SK-N-SH (cell line): ENCODE data around the gene TTLL12. TPM values are rescaled to one million over a fixed set of nuclear protein-coding genes. Genes with fewer than 3 reads are reported as not detected.

Experiments used
- CTCF ChIA-PET: fragments of 300-600, 350-600 bp; formaldehyde crosslinking; extraction: SDS; loops from one replicate; lab custom pipeline; 2021; lab: Yijun Ruan, JAX
- POLR2A ChIA-PET: fragments of 350-600 bp; sonication (Branson Sonifier 250); formaldehyde crosslinking; extraction: SDS; loops from one replicate; lab custom pipeline; 2020; ENCODE audit warnings: antibody characterized with exemption, inconsistent platforms; lab: Yijun Ruan, JAX
- DNase-seq: peaks from one replicate; pipeline ENCODE4 v3.0.0; 2012
- H2AFZ ChIP-seq: fragments of 200-600 bp; sonication (generic); 2 replicates; pipeline ENCODE4 v1.8.1; 2016; ENCODE audit warnings: antibody characterized with exemption, mild to moderate bottlenecking, low read depth
- H3F3A ChIP-seq: fragments of 200-600 bp; sonication (generic); replicated peaks from 2 replicates; pipeline ENCODE3; 2016; ENCODE audit warnings: antibody characterized with exemption, mild to moderate bottlenecking; ENCODE audit not compliant: insufficient read depth
- H3K27ac ChIP-seq, 2 experiments: fragments of 200-500 bp in 1 of 2; fragments of 200-600 bp in 1 of 2; sonication (Bioruptor generic) in 1 of 2; sonication (generic), shearing (Covaris generic) in 1 of 2; 2 replicates each; pipeline versions ENCODE4 v1.5.1 to v1.6.1; 2014 to 2016; ENCODE audit warnings: low read depth in 2 of 2, inconsistent platforms in 1 of 2, low read length in 1 of 2, mild to moderate bottlenecking in 1 of 2, mixed read lengths in 1 of 2
- H3K27me3 ChIP-seq: fragments of 200-600 bp; sonication (generic), shearing (Covaris generic); 2 replicates; pipeline ENCODE4 v1.6.1; 2016; ENCODE audit warnings: mixed run types; ENCODE audit not compliant: insufficient read depth
- H3K36me3 ChIP-seq, 2 experiments: fragments of 200-500 bp in 1 of 2; fragments of 200-600 bp in 1 of 2; sonication (Bioruptor generic) in 1 of 2; sonication (generic) in 1 of 2; replicated peaks in 1 of 2; 2 replicates each; pipeline versions ENCODE3 to v1.5.1; 2014 to 2016; ENCODE audit warnings: low read length in 1 of 2, mild to moderate bottlenecking in 1 of 2; ENCODE audit not compliant: insufficient read depth in 2 of 2, control insufficient read depth in 1 of 2
- H3K4me1 ChIP-seq, 2 experiments: fragments of 200-500 bp in 1 of 2; fragments of 200-600 bp in 1 of 2; sonication (Bioruptor generic) in 1 of 2; sonication (generic), shearing (Covaris generic) in 1 of 2; 2 replicates each; pipeline versions ENCODE4 v1.5.1 to v1.6.1; 2014 to 2016; ENCODE audit warnings: low read depth in 1 of 2, low read length in 1 of 2, mixed run types in 1 of 2; ENCODE audit not compliant: insufficient read depth in 2 of 2, control insufficient read depth in 1 of 2
- H3K4me2 ChIP-seq: fragments of 200-600 bp; sonication (generic), shearing (Covaris generic); 2 replicates; pipeline ENCODE4 v1.6.1; 2017; ENCODE audit warnings: mixed run types
- H3K4me3 ChIP-seq, 2 experiments: fragments of 200-500 bp in 1 of 2; fragments of 200-600 bp in 1 of 2; sonication (Bioruptor generic) in 1 of 2; sonication (generic), shearing (Covaris generic) in 1 of 2; 2 replicates each; pipeline versions ENCODE4 v1.5.1 to v1.8.1; 2014 to 2016; ENCODE audit warnings: low read depth in 2 of 2, inconsistent platforms in 1 of 2, low read length in 1 of 2, mild to moderate bottlenecking in 1 of 2, mixed read lengths in 1 of 2, moderate library complexity in 1 of 2
- H3K79me2 ChIP-seq: fragments of 200-600 bp; sonication (generic); 2 replicates; pipeline ENCODE4 v1.8.1; 2017; ENCODE audit warnings: mild to moderate bottlenecking; ENCODE audit not compliant: insufficient read depth
- H3K9ac ChIP-seq: fragments of 200-600 bp; sonication (generic); 2 replicates; pipeline ENCODE4 v1.6.1; 2017; ENCODE audit warnings: mixed run types
- H3K9me2 ChIP-seq: fragments of 200-600 bp; sonication (generic); 2 replicates; pipeline ENCODE4 v1.6.1; 2017; ENCODE audit warnings: mixed run types
- H3K9me3 ChIP-seq: fragments of 200-600 bp; sonication (generic); 2 replicates; pipeline ENCODE4 v1.6.1; 2017; ENCODE audit warnings: mixed run types, mild to moderate bottlenecking, moderate library complexity
- H4K20me1 ChIP-seq: fragments of 200-600 bp; sonication (generic); 2 replicates; pipeline ENCODE4 v1.6.1; 2017; ENCODE audit warnings: mild to moderate bottlenecking, mixed run types; ENCODE audit not compliant: insufficient read depth
- CHD2 ChIP-seq: fragments of 150-350 bp; IDR thresholded peaks from 2 replicates; pipeline ENCODE4 v1.6.1; 2018; ENCODE audit warnings: low read length; ENCODE audit not compliant: partially characterized antibody
- CTCF ChIP-seq: fragments of 200-600 bp; sonication (generic); IDR thresholded peaks from 2 replicates; pipeline ENCODE4 v1.6.1; 2017; ENCODE audit warnings: antibody characterized with exemption, mild to moderate bottlenecking, moderate library complexity
- ELF1 ChIP-seq: IDR thresholded peaks from 2 replicates; pipeline ENCODE4 v1.4.0; 2012
- EP300 ChIP-seq, 2 experiments: IDR thresholded peaks; 2 replicates each; pipeline versions ENCODE4 v1.4.0 to v1.6.1; 2012; ENCODE audit warnings: borderline replicate concordance in 1 of 2, low read depth in 1 of 2, low read length in 1 of 2
- FOSL2 ChIP-seq: IDR thresholded peaks from 2 replicates; pipeline ENCODE4 v1.4.0; 2012; ENCODE audit warnings: low read depth, mild to moderate bottlenecking, moderate library complexity, borderline replicate concordance
- FOXM1 ChIP-seq: IDR thresholded peaks from 2 replicates; pipeline ENCODE4 v1.4.0; 2012; ENCODE audit warnings: low read depth, mild to moderate bottlenecking
- GABPA ChIP-seq: IDR thresholded peaks from 2 replicates; pipeline ENCODE4 v1.4.0; 2012; ENCODE audit warnings: low read depth, mild to moderate bottlenecking
- GATA2 ChIP-seq: sonication (generic); formaldehyde crosslinking; IDR thresholded peaks from 2 replicates; pipeline ENCODE4 v1.5.0; 2020; ENCODE audit warnings: mild to moderate bottlenecking, missing genetic modification reagents
- IRF3 ChIP-seq: fragments of 150-350 bp; IDR thresholded peaks from 2 replicates; pipeline ENCODE4 v1.6.1; 2016; ENCODE audit warnings: mild to moderate bottlenecking, low read depth, low read length
- JUND ChIP-seq: IDR thresholded peaks from 2 replicates; pipeline ENCODE4 v1.4.0; 2012
- MEF2A ChIP-seq: IDR thresholded peaks from 2 replicates; pipeline ENCODE4 v1.4.0; 2012; ENCODE audit warnings: low read depth, borderline replicate concordance
- MXI1 ChIP-seq: IDR thresholded peaks from 2 replicates; pipeline ENCODE4 v1.6.1; 2012; ENCODE audit warnings: mild to moderate bottlenecking, low read depth, low read length, improper control_type of control experiment
- PBX3 ChIP-seq: IDR thresholded peaks from 2 replicates; pipeline ENCODE4; 2012
- POLR2AphosphoS5 ChIP-seq: IDR thresholded peaks from 2 replicates; pipeline ENCODE4 v1.6.1; 2012; ENCODE audit warnings: low read depth, low read length
- RAD21 ChIP-seq: IDR thresholded peaks from 2 replicates; pipeline ENCODE4 v1.6.1; 2012; ENCODE audit warnings: mild to moderate bottlenecking, low read length
- RCOR1 ChIP-seq: fragments of 150-350 bp; IDR thresholded peaks from 2 replicates; pipeline ENCODE4 v1.6.1; 2017; ENCODE audit warnings: antibody characterized with exemption, low read length
- REST ChIP-seq: IDR thresholded peaks from 2 replicates; pipeline ENCODE4 v1.6.1; 2012; ENCODE audit warnings: mild to moderate bottlenecking, low read depth, low read length, moderate library complexity
- SIN3A ChIP-seq: IDR thresholded peaks from 2 replicates; pipeline ENCODE4 v1.6.1; 2012; ENCODE audit warnings: low read depth, mild to moderate bottlenecking, low read length, moderate library complexity, borderline replicate concordance
- USF2 ChIP-seq: fragments of 150-350 bp; IDR thresholded peaks from 2 replicates; pipeline ENCODE4 v1.6.1; 2017; ENCODE audit warnings: antibody characterized with exemption, low read length, low read depth, borderline replicate concordance
- ZBTB33 ChIP-seq: IDR thresholded peaks from 2 replicates; pipeline ENCODE4 v1.4.0; 2012; ENCODE audit warnings: low read depth, borderline replicate concordance
- WGBS: methylation state at CpG from one replicate; pipeline ENCODE4 v1.1.6; 2017; ENCODE audit warnings: low lambda C conversion rate; 5-methylcytosine and 5-hydroxymethylcytosine counted together
- polyA plus RNA-seq, 3 experiments: library from polyadenylated mRNA; depleted of rRNA; stranded (reverse); fragments of >200 nt; gene quantifications; 2 replicates each; pipeline ENCODE4 v1.2.3, GENCODE V29; 2012

Gene TTLL12
- polyA plus RNA-seq, 1 of the 3 experiments (the other 2 are of a cell fraction): 11.5 TPM

GRCh38 chr22:43222987-43223386 is 36.1 kb upstream of the TTLL12 start:
- no peak for DNase-seq
- no peak overlapping the region for H2AFZ ChIP-seq
- ChIA-PET CTCF (interaction anchor here (2.0 kb wide), 1 partner anchor 8 kb away, joined by 7 read pairs; no protein-coding TSS in a partner anchor), POLR2A (no interaction called here)
- H3K4me1 ChIP-seq: peaks cover 0 to 5% of the 10 kb centered on the region in 2 experiments; a peak in 1 of 4 replicates
- H3K4me3 ChIP-seq: no peak overlapping the region
- no peaks in the 10 kb centered on the region for H4K20me1 ChIP-seq
- no peaks in the 10 kb centered on the region for H3F3A ChIP-seq
- H3K9me3 ChIP-seq: no peaks in the 10 kb centered on the region
- WGBS: 100% methylated on average over 1 of the region's 13 CpGs
- H3K36me3 ChIP-seq: no peaks in the 10 kb centered on the region
- H3K9me2 ChIP-seq: no peaks in the 10 kb centered on the region
- H3K4me2 ChIP-seq: no peak overlapping the region
- no peak overlapping the region for H3K9ac ChIP-seq
- no peaks in the 10 kb centered on the region for H3K79me2 ChIP-seq
- no peak overlapping the region for H3K27ac ChIP-seq
- H3K27me3 ChIP-seq: no peaks in the 10 kb centered on the region
- TF ChIP-seq REST (no peak), RAD21 (no peak), RCOR1 (no peak), IRF3 (no peak), JUND (no peak), ELF1 (no peak), CTCF (no peak), SIN3A (no peak), FOXM1 (no peak), GABPA (no peak), USF2 (no peak), MEF2A (no peak), EP300 (IDR thresholded peaks at IDR 0.05; ENCODE audit: borderline replicate concordance in 1 of 2, low read depth in 1 of 2, low read length in 1 of 2) (no peak), ZBTB33 (no peak), GATA2 (no peak), CHD2 (no peak), FOSL2 (no peak), POLR2AphosphoS5 (no peak), MXI1 (no peak), PBX3 (no peak)
